Activated CD4-positive, CD25-positive, alpha-beta regulatory T cell treated with anti-CD3 and anti-CD28 coated beads, Interleukin-2, amount 50 U/mL, for 24 hours (primary cell): Measurements from ENCODE around the gene PRR12.

ENCODE experiments used
- ATAC-seq, 2 donors: fragments of 150-1000 bp; cut with Tn5 transposase; one replicate each; pipeline ENCODE4 v1.10.0; 2021; ENCODE audit warnings: mild to moderate bottlenecking in 1 of 2, moderate library complexity in 1 of 2

PRR12 gene

GRCh38 chr19:49645995-49646394 lies 55.0 kb downstream of the PRR12 start:
- no peak for ATAC-seq

GRCh38 chr19:49646586-49646985 lies 55.6 kb downstream of the PRR12 start:
- no peak for ATAC-seq

- ATAC-seq: no peak
Observed at GRCh38 chr19:49651029-49651819, 60.2 kb downstream of the PRR12 start.

- no peak for ATAC-seq
Observed at GRCh38 chr19:49651820-49652550, 61.0 kb downstream of the PRR12 start.

GRCh38 chr19:49652551-49653465 lies 61.8 kb downstream of the PRR12 start:
- ATAC-seq: no peak

GRCh38 chr19:49653466-49653806 lies 62.5 kb downstream of the PRR12 start:
- no peak for ATAC-seq

DNA sequence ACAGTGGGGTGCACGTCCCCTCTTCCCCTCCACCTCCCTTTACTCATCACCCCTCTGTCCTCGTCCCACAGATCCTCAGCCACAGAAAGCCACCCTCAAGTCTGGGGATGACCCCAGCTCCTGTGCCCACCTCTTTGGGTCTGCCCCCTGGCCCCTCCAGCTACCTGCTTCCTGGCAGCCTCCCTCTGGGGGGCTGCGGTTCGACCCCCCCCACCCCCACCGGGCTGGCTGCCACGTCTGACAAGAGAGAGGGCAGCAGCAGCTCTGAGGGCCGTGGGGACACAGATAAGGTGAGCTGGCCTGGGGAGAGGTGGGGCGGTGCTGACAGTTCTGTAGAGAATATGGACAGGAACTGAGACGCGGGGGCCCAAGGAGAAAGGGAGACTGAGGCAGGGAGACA lies 63.6 kb downstream of the PRR12 start:
- no peak for ATAC-seq

- no peak for ATAC-seq
Observed at GRCh38 chr19:49655570-49656455, 64.8 kb downstream of the PRR12 start.

- no peak for ATAC-seq
Observed at GRCh38 chr19:49656456-49657109, 65.6 kb downstream of the PRR12 start.

- no peak for ATAC-seq
Observed at GRCh38 chr19:49657493-49658138, 66.6 kb downstream of the PRR12 start.

GRCh38 chr19:49658139-49658517 lies 67.1 kb downstream of the PRR12 start:
- ATAC-seq: no peak

DNA sequence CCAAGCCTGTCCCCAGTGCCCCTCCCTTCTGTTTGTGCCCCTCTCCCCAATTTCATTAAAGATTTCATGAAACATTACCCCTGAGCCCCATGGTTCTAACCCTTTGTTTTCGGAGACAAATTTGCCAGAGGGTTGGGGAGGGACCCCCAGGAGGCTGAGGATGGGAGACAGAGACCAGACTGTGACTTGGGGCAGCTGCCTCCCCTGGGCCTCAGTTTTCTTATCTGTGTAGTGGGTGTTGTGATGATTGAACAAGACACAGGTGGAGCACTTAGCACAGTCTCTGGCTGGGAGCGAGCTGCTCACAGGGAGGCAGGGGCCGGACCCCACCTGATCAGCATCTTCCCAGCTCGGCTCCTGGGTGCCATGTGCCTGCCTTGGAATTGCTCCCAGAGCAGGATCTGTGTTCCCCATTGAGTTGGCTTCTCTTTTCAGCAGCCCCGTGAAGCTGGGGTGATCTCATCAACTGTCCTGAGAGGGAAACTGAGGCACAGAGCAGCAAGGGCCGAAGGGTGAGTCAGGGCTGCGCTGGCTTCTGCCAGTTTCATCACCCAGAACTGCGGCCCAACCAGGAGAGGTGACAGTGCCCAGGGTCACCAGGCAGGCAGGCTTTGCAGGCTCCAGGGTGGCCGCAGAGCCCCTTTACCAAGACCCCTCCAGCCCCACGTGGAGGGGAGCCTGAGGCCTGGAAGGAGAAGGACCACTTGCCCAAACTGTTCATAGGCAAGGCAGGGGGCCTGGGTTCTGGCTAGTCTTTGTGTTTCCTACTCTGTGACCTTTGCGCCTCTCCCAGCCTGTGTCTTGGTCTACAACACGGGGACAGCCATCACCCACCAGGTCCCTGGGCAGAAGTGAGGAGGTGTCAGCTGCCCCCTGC lies 67.8 kb downstream of the PRR12 start:
- no peak for ATAC-seq

- no peak for ATAC-seq
Observed at GRCh38 chr19:49660338-49660961, 69.5 kb downstream of the PRR12 start.

- ATAC-seq: no peak
Observed at GRCh38 chr19:49662011-49662410, 71.0 kb downstream of the PRR12 start.

GRCh38 chr19:49663224-49663623 lies 72.2 kb downstream of the PRR12 start:
- ATAC-seq: no peak

GRCh38 chr19:49664171-49665035 lies 73.4 kb downstream of the PRR12 start:
- ATAC-seq: peak; percentile 55 to 63

- no peak for ATAC-seq
Observed at GRCh38 chr19:49665036-49665350, 74.0 kb downstream of the PRR12 start.

DNA sequence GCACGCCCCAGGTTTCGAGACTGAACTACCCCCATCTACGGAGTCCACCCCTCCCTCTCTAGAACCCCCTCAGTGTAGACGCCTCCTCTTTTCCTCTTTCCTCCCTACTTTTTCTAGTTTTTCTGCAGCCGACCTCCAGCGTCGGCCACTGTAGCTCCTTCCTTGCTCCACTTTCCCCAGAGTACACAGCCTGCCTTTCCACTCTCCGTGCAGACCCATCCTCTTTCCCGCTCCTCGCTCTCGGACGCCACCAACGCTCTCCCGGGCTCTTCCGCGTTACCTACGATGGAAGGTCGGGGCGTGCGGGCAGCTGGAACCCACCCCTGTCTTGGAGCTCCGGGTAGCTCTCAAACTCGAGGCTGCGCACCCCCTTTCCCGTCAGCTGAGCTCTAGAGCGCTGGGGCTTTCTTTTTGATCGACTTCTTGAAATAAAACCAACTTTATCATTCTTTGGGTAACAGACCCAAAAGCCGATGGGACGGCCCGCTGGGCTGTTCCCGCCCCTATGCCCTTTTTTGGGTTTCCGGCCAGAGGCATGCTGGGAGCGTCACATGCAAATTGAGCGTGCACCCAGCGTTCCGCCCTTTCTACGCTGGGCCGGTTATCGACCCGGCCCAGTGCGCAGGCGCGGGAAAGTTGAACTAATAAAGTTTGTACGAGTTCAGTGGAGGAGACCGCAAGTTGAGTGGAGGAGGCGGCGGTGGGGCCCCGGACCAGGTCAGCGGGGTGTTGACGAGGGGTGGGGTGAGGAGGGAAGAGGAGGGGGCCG lies 74.6 kb downstream of the PRR12 start, which contains the start of the genes BCL2L12 and IRF3:
TSS of gene BCL2L12 (plus strand) at position 583 of the 769 bp plus-strand sequence. CDS start 760 bp downstream, outside the sequence.
TSS of gene IRF3 (minus strand) at position 507 of the 769 bp plus-strand sequence. CDS start 1,019 bp downstream, outside the sequence.
- ATAC-seq: peak; percentile 87 to 90
